ENCODE results near the gene CALHM3.
A peak's percentile ranks its signal among the peaks of the same experiment; 100 is the strongest.

The CALHM3 gene

GRCh38 chr10:103470761-103471653 is 8.0 kb downstream of the CALHM3 start:
- no peak for DNase-seq

- no peak for DNase-seq
Observed at GRCh38 chr10:103469201-103469600, 9.8 kb downstream of the CALHM3 start.

GRCh38 chr10:103467406-103467805 is 11.6 kb downstream of the CALHM3 start:
- no peak for DNase-seq

- no peak for DNase-seq
Observed at GRCh38 chr10:103466734-103467133, 12.3 kb downstream of the CALHM3 start.

- no peak for DNase-seq
Observed at GRCh38 chr10:103465411-103466179, 13.4 kb downstream of the CALHM3 start.

- no peak for DNase-seq
Observed at GRCh38 chr10:103463499-103463898, 15.5 kb downstream of the CALHM3 start.

GRCh38 chr10:103459615-103460014 is 19.4 kb downstream of the CALHM3 start:
- no peak for DNase-seq

- DNase-seq, result no peak
Observed at GRCh38 chr10:103458720-103459119, 20.3 kb downstream of the CALHM3 start, which contains the start of gene CALHM1. TSS of gene CALHM1 (minus strand) at chr10:103458900. CDS start at chr10:103458751, 149 bp downstream.

- no peak for DNase-seq
Observed at GRCh38 chr10:103457896-103458583, 21.0 kb downstream of the CALHM3 start.

- DNase-seq, result no peak
Observed at GRCh38 chr10:103457176-103457712, 21.8 kb downstream of the CALHM3 start.

GRCh38 chr10:103456074-103456660 is 22.9 kb downstream of the CALHM3 start:
- DNase-seq, result no peak

GRCh38 chr10:103455235-103455634 is 23.8 kb downstream of the CALHM3 start:
- no peak for DNase-seq

- no peak for DNase-seq
Observed at GRCh38 chr10:103454026-103454425, 25.0 kb downstream of the CALHM3 start.

- no peak for DNase-seq
Observed at GRCh38 chr10:103452506-103453230, 26.4 kb downstream of the CALHM3 start.

- DNase-seq, result peak; percentile 18
Observed at GRCh38 chr10:103451831-103452505, 27.1 kb downstream of the CALHM3 start, which contains the start of gene CALHM2. TSS of gene CALHM2 (minus strand) at chr10:103452370. CDS start at chr10:103449941, 2,429 bp downstream.

GRCh38 chr10:103451091-103451813 is 27.8 kb downstream of the CALHM3 start:
- DNase-seq, result no peak

- DNase-seq, result no peak
Observed at GRCh38 chr10:103450201-103450695, 28.8 kb downstream of the CALHM3 start.

GRCh38 chr10:103449208-103450144 is 29.6 kb downstream of the CALHM3 start:
- no peak for DNase-seq

- DNase-seq, result no peak
Observed at GRCh38 chr10:103448746-103449145, 30.3 kb downstream of the CALHM3 start.
